ENCODE results near the gene MTR.
A peak's percentile ranks its signal among the peaks of the same experiment; 100 is the strongest.

The MTR gene

GRCh38 chr1:236862219-236862591 lies 67.1 kb downstream of the MTR start:
- Mint-ChIP-seq H3K36me3 (ENCODE audit: insufficient read depth) (peaks cover 35% of the 10 kb centered on the region), H3K27ac (ENCODE audit: low read depth) (no peak overlapping the region), H3K4me1 (peaks cover 13% of the 10 kb centered on the region), H3K9me3 (no peaks in the 10 kb centered on the region), H3K27me3 (no peaks in the 10 kb centered on the region), H3K4me3 (no peak overlapping the region)
- no peak for ATAC-seq (replicated peaks; ENCODE audit: extremely low read depth, poor library complexity, severe bottlenecking)
- no peak for DNase-seq (ENCODE audit: low spot score in 2 of 2)

GRCh38 chr1:236862615-236863211 lies 67.6 kb downstream of the MTR start:
- no peaks in the 10 kb centered on the region for H3K9me3 Mint-ChIP-seq
- DNase-seq (ENCODE audit: low spot score in 2 of 2) (no peak), ATAC-seq (replicated peaks; ENCODE audit: extremely low read depth, poor library complexity, severe bottlenecking) (no peak)
- H3K4me3 Mint-ChIP-seq: no peak overlapping the region
- no peak overlapping the region for H3K27ac Mint-ChIP-seq (ENCODE audit: low read depth)
- peaks cover 9% of the 10 kb centered on the region for H3K4me1 Mint-ChIP-seq
- peaks cover 34% of the 10 kb centered on the region for H3K36me3 Mint-ChIP-seq (ENCODE audit: insufficient read depth)
- H3K27me3 Mint-ChIP-seq: no peaks in the 10 kb centered on the region

GRCh38 chr1:236864211-236864610 lies 69.1 kb downstream of the MTR start:
- H3K9me3 Mint-ChIP-seq: no peaks in the 10 kb centered on the region
- peaks cover 34% of the 10 kb centered on the region for H3K36me3 Mint-ChIP-seq (ENCODE audit: insufficient read depth)
- H3K4me1 Mint-ChIP-seq: peaks cover 6% of the 10 kb centered on the region
- H3K27me3 Mint-ChIP-seq: no peaks in the 10 kb centered on the region
- no peak for DNase-seq (ENCODE audit: low spot score in 2 of 2)
- ATAC-seq (replicated peaks; ENCODE audit: extremely low read depth, poor library complexity, severe bottlenecking): no peak
- H3K4me3 Mint-ChIP-seq: no peak overlapping the region
- no peak overlapping the region for H3K27ac Mint-ChIP-seq (ENCODE audit: low read depth)

- H3K9me3 Mint-ChIP-seq: no peaks in the 10 kb centered on the region
- no peak overlapping the region for H3K27ac Mint-ChIP-seq (ENCODE audit: low read depth)
- no peaks in the 10 kb centered on the region for H3K27me3 Mint-ChIP-seq
- peaks cover 6% of the 10 kb centered on the region for H3K4me1 Mint-ChIP-seq
- no peak for DNase-seq (ENCODE audit: low spot score in 2 of 2)
- H3K36me3 Mint-ChIP-seq (ENCODE audit: insufficient read depth): peaks cover 31% of the 10 kb centered on the region
- no peak for ATAC-seq (replicated peaks; ENCODE audit: extremely low read depth, poor library complexity, severe bottlenecking)
- H3K4me3 Mint-ChIP-seq: no peak overlapping the region
Measured at GRCh38 chr1:236864996-236865817, 70.1 kb downstream of the MTR start.

GRCh38 chr1:236865818-236866155 lies 70.7 kb downstream of the MTR start:
- ATAC-seq (replicated peaks; ENCODE audit: extremely low read depth, poor library complexity, severe bottlenecking) (no peak), DNase-seq (ENCODE audit: low spot score in 2 of 2) (no peak)
- H3K9me3 Mint-ChIP-seq: no peaks in the 10 kb centered on the region
- no peaks in the 10 kb centered on the region for H3K27me3 Mint-ChIP-seq
- no peak overlapping the region for H3K27ac Mint-ChIP-seq (ENCODE audit: low read depth)
- H3K4me3 Mint-ChIP-seq: no peak overlapping the region
- peaks cover 6% of the 10 kb centered on the region for H3K4me1 Mint-ChIP-seq
- peaks cover 31% of the 10 kb centered on the region for H3K36me3 Mint-ChIP-seq (ENCODE audit: insufficient read depth)

GRCh38 chr1:236868625-236869467 lies 73.8 kb downstream of the MTR start:
- Mint-ChIP-seq H3K36me3 (ENCODE audit: insufficient read depth) (peaks cover 22% of the 10 kb centered on the region), H3K27me3 (no peaks in the 10 kb centered on the region), H3K4me3 (no peak overlapping the region), H3K27ac (ENCODE audit: low read depth) (no peak overlapping the region), H3K4me1 (no peaks in the 10 kb centered on the region), H3K9me3 (no peaks in the 10 kb centered on the region)
- ATAC-seq (replicated peaks; ENCODE audit: extremely low read depth, poor library complexity, severe bottlenecking) (peak; percentile 40), DNase-seq (ENCODE audit: low spot score in 2 of 2) (no peak)

GRCh38 chr1:236869911-236870310 lies 74.8 kb downstream of the MTR start:
- Mint-ChIP-seq H3K4me3 (no peak overlapping the region), H3K4me1 (no peaks in the 10 kb centered on the region), H3K9me3 (no peaks in the 10 kb centered on the region), H3K27ac (ENCODE audit: low read depth) (no peak overlapping the region), H3K27me3 (no peaks in the 10 kb centered on the region), H3K36me3 (ENCODE audit: insufficient read depth) (peaks cover 28% of the 10 kb centered on the region)
- ATAC-seq (replicated peaks; ENCODE audit: extremely low read depth, poor library complexity, severe bottlenecking): no peak
- DNase-seq (ENCODE audit: low spot score in 2 of 2): no peak

GRCh38 chr1:236870721-236871120 lies 75.6 kb downstream of the MTR start:
- H3K4me1 Mint-ChIP-seq: no peaks in the 10 kb centered on the region
- no peak for DNase-seq (ENCODE audit: low spot score in 2 of 2)

GRCh38 chr1:236872075-236872666 lies 77.1 kb downstream of the MTR start:
- Mint-ChIP-seq H3K27me3 (no peaks in the 10 kb centered on the region), H3K4me1 (no peaks in the 10 kb centered on the region), H3K4me3 (no peak overlapping the region), H3K9me3 (no peaks in the 10 kb centered on the region), H3K27ac (ENCODE audit: low read depth) (no peak overlapping the region), H3K36me3 (ENCODE audit: insufficient read depth) (peaks cover 32% of the 10 kb centered on the region)
- no peak for DNase-seq (ENCODE audit: low spot score in 2 of 2)
- ATAC-seq (replicated peaks; ENCODE audit: extremely low read depth, poor library complexity, severe bottlenecking): no peak

More at GRCh38 chr1:236870721-236871120, 75.6 kb downstream of the MTR start:
- H3K27ac Mint-ChIP-seq (ENCODE audit: low read depth): no peak overlapping the region
- H3K4me3 Mint-ChIP-seq: no peak overlapping the region
- no peaks in the 10 kb centered on the region for H3K9me3 Mint-ChIP-seq
- ATAC-seq (replicated peaks; ENCODE audit: extremely low read depth, poor library complexity, severe bottlenecking): no peak
- H3K36me3 Mint-ChIP-seq (ENCODE audit: insufficient read depth): peaks cover 32% of the 10 kb centered on the region
- no peaks in the 10 kb centered on the region for H3K27me3 Mint-ChIP-seq

- Mint-ChIP-seq H3K36me3 (ENCODE audit: insufficient read depth) (peaks cover 27% of the 10 kb centered on the region), H3K4me1 (no peaks in the 10 kb centered on the region), H3K9me3 (no peaks in the 10 kb centered on the region), H3K4me3 (no peak overlapping the region), H3K27me3 (no peaks in the 10 kb centered on the region), H3K27ac (ENCODE audit: low read depth) (no peak overlapping the region)
- no peak for ATAC-seq (replicated peaks; ENCODE audit: extremely low read depth, poor library complexity, severe bottlenecking)
- no peak for DNase-seq (ENCODE audit: low spot score in 2 of 2)
Measured at GRCh38 chr1:236875975-236876374, 80.9 kb downstream of the MTR start.

- H3K9me3 Mint-ChIP-seq: no peaks in the 10 kb centered on the region
- no peak overlapping the region for H3K4me3 Mint-ChIP-seq
- no peaks in the 10 kb centered on the region for H3K27me3 Mint-ChIP-seq
- no peaks in the 10 kb centered on the region for H3K4me1 Mint-ChIP-seq
- no peak for ATAC-seq (replicated peaks; ENCODE audit: extremely low read depth, poor library complexity, severe bottlenecking)
- H3K27ac Mint-ChIP-seq (ENCODE audit: low read depth): no peak overlapping the region
- peaks cover 24% of the 10 kb centered on the region for H3K36me3 Mint-ChIP-seq (ENCODE audit: insufficient read depth)
- DNase-seq (ENCODE audit: low spot score in 2 of 2): no peak
Measured at GRCh38 chr1:236877661-236878060, 82.6 kb downstream of the MTR start.

GRCh38 chr1:236880209-236880608 lies 85.1 kb downstream of the MTR start:
- Mint-ChIP-seq H3K9me3 (no peaks in the 10 kb centered on the region), H3K27me3 (no peaks in the 10 kb centered on the region), H3K27ac (ENCODE audit: low read depth) (no peak overlapping the region), H3K4me3 (no peak overlapping the region), H3K36me3 (ENCODE audit: insufficient read depth) (peaks cover 17% of the 10 kb centered on the region), H3K4me1 (no peaks in the 10 kb centered on the region)
- no peak for DNase-seq (ENCODE audit: low spot score in 2 of 2)
- ATAC-seq (replicated peaks; ENCODE audit: extremely low read depth, poor library complexity, severe bottlenecking): no peak
